Natural killer cell (primary cell): ENCODE data around the gene PTPRO. TPM values are rescaled to one million over a fixed set of nuclear protein-coding genes. Genes with fewer than 3 reads are reported as not detected.

ENCODE experiments used
- ATAC-seq, 3 donors: fragments of 150-1000 bp in 2 of 3; fragments of 200-7000 bp in 1 of 3; cut with Tn5 transposase; 1 replicate in 1 of 3; 2 replicates in 2 of 3; pipeline ENCODE4 v1.10.0; 2021; ENCODE audit warnings: mild to moderate bottlenecking in 2 of 3, moderate library complexity in 2 of 3
- DNase-seq, 2 donors: peaks; one replicate each; pipeline versions ENCODE4 v3.0.0 to v3.0.0-alpha.2; 2013 to 2021; ENCODE audit warnings: mixed read lengths in 1 of 2
- H3K27ac ChIP-seq: one replicate; pipeline ENCODE4 v1.5.1; 2013; ENCODE audit warnings: mild to moderate bottlenecking, low read length
- H3K27me3 ChIP-seq: one replicate; pipeline ENCODE4 v1.6.1; 2013; ENCODE audit warnings: low read length; ENCODE audit not compliant: control insufficient read depth, insufficient read depth
- H3K36me3 ChIP-seq: one replicate; pipeline ENCODE4 v1.6.1; 2013; ENCODE audit warnings: low read length; ENCODE audit not compliant: control insufficient read depth, insufficient read depth
- H3K4me1 ChIP-seq: one replicate; pipeline ENCODE4 v1.6.1; 2013; ENCODE audit warnings: low read length; ENCODE audit not compliant: control insufficient read depth, insufficient read depth
- H3K4me3 ChIP-seq: one replicate; pipeline ENCODE4 v1.5.1; 2013; ENCODE audit warnings: low read length
- H3K9me3 ChIP-seq: one replicate; pipeline ENCODE4 v1.6.1; 2013; ENCODE audit warnings: low read length; ENCODE audit not compliant: control insufficient read depth, insufficient read depth
- H3K27ac Mint-ChIP-seq, 2 donors: one replicate each; pipeline ENCODE4 v1.8.0; 2022; ENCODE audit warnings: mild to moderate bottlenecking in 2 of 2, mixed read lengths in 2 of 2, moderate library complexity in 1 of 2
- H3K27me3 Mint-ChIP-seq, 2 donors: one replicate each; pipeline ENCODE4 v1.8.0; 2022; ENCODE audit warnings: low read depth in 2 of 2, mixed read lengths in 2 of 2
- H3K36me3 Mint-ChIP-seq: one replicate; pipeline ENCODE4 v1.8.0; 2022; ENCODE audit warnings: mixed read lengths
- H3K4me1 Mint-ChIP-seq, 2 donors: one replicate each; pipeline ENCODE4 v1.8.0; 2022; ENCODE audit warnings: mixed read lengths in 2 of 2
- H3K4me3 Mint-ChIP-seq: one replicate; pipeline ENCODE4 v1.8.0; 2022; ENCODE audit warnings: mild to moderate bottlenecking, moderate library complexity, mixed read lengths
- H3K9me3 Mint-ChIP-seq, 2 donors: one replicate each; pipeline ENCODE4 v1.8.0; 2022; ENCODE audit warnings: mixed read lengths in 2 of 2
- WGBS: methylation state at CpG from one replicate; pipeline ENCODE4 v1.1.7; 2013; ENCODE audit warnings: missing lambda C conversion rate; ENCODE audit not compliant: insufficient coverage; 5-methylcytosine and 5-hydroxymethylcytosine counted together
- intact Hi-C: fragments of 100-400 bp; cut with micrococcal nuclease; formaldehyde crosslinking; loops from one replicate; pipeline ENCODE4 v1.14.2; 2022
- total RNA-seq, 4 donors: library from RNA; stranded (reverse); fragments of 120-200 nt in 1 of 4; gene quantifications; one replicate each; pipeline versions ENCODE4 v1.2.3 to v1.2.4, GENCODE V29; 2013 to 2022
- TF ChIP-seq, protein P1 (sequence below): fragments of 200-600 bp; IDR thresholded peaks from one replicate; pipeline ENCODE4 v1.8.0; 2022; ENCODE audit warnings: antibody characterized with exemption

PTPRO gene
- total RNA-seq, 3 donors from 2014 or later (not counting 1 experiment from before 2014, with no cell fraction given) = 0.29 to 1.2 (median 0.53) TPM

DNA sequence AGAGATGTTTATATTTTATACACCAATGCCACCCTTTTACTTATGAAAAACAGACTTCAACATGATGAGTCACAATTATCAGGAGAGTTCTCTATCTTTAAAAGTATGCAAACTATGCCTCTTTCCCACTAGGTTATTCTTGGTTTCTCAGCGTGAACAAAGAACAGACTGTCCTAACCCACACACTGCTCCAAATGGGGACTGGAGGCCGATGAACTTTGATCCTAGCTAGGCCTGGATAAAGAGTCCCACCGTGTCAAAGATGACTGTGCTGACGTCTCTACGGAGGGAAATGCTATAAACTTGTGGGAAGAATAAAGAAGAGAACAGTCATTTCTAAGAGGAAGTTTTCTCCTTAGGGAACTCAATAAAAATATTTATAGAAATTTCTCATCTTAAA is 306.8 kb downstream of the PTPRO start:
- Mint-ChIP-seq H3K27me3 (peaks cover 0 to 4% of the 10 kb centered on the region in 2 donors), H3K36me3 (no peaks in the 10 kb centered on the region), H3K4me1 (no peaks in the 10 kb centered on the region), H3K9me3 (no peaks in the 10 kb centered on the region), H3K4me3 (no peak overlapping the region), H3K27ac (no peak overlapping the region)
- no peaks in the 10 kb centered on the region for H3K36me3 ChIP-seq
- H3K4me3 ChIP-seq = no peak overlapping the region
- H3K27me3 ChIP-seq = no peaks in the 10 kb centered on the region
- DNase-seq = no peak
- 67% methylated on average over 5 of the region's 5 CpGs for WGBS
- TF ChIP-seq, protein P1, sequence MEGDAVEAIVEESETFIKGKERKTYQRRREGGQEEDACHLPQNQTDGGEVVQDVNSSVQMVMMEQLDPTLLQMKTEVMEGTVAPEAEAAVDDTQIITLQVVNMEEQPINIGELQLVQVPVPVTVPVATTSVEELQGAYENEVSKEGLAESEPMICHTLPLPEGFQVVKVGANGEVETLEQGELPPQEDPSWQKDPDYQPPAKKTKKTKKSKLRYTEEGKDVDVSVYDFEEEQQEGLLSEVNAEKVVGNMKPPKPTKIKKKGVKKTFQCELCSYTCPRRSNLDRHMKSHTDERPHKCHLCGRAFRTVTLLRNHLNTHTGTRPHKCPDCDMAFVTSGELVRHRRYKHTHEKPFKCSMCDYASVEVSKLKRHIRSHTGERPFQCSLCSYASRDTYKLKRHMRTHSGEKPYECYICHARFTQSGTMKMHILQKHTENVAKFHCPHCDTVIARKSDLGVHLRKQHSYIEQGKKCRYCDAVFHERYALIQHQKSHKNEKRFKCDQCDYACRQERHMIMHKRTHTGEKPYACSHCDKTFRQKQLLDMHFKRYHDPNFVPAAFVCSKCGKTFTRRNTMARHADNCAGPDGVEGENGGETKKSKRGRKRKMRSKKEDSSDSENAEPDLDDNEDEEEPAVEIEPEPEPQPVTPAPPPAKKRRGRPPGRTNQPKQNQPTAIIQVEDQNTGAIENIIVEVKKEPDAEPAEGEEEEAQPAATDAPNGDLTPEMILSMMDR = no peak
- H3K27ac ChIP-seq = no peak overlapping the region
- no peaks in the 10 kb centered on the region for H3K9me3 ChIP-seq
- ATAC-seq = no peak
- no peaks in the 10 kb centered on the region for H3K4me1 ChIP-seq
- intact Hi-C loops = no loop called here

DNA sequence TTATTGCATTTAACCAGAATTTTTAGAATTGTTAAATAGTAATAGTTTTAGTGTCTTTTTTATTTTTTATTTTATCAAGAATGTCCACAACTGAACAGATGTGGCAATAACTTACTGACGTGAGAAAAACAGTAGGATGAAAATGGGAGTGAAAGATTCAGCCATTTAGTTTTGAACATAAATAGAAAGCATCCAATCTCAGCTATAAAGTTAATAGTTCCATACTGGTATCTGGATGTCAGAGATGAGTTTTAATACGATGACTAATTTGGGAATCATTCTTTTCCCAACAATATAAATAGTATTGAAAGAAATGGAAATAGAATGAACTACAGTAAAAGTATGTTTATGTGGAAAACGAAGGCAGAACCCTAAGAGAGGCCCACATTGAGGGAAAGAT is 307.5 kb downstream of the PTPRO start:
- Histone ChIP-seq H3K4me3 (no peak overlapping the region), H3K27me3 (no peaks in the 10 kb centered on the region), H3K36me3 (no peaks in the 10 kb centered on the region), H3K27ac (no peak overlapping the region), H3K9me3 (no peaks in the 10 kb centered on the region), H3K4me1 (no peaks in the 10 kb centered on the region)
- TF ChIP-seq, protein P1 = no peak
- no CpG with 5 or more reads among the region's 3 CpGs for WGBS
- Mint-ChIP-seq H3K4me1 (no peaks in the 10 kb centered on the region), H3K36me3 (no peaks in the 10 kb centered on the region), H3K9me3 (no peaks in the 10 kb centered on the region), H3K4me3 (no peak overlapping the region), H3K27ac (no peak overlapping the region), H3K27me3 (peaks cover 0 to 4% of the 10 kb centered on the region in 2 donors)
- intact Hi-C loops = no loop called here
- DNase-seq = no peak
- ATAC-seq = no peak

- H3K9me3 Mint-ChIP-seq = no peaks in the 10 kb centered on the region
- Histone ChIP-seq H3K9me3 (no peaks in the 10 kb centered on the region), H3K4me1 (no peaks in the 10 kb centered on the region), H3K36me3 (no peaks in the 10 kb centered on the region), H3K27me3 (no peaks in the 10 kb centered on the region), H3K27ac (no peak overlapping the region), H3K4me3 (no peak overlapping the region)
- intact Hi-C loops = no loop called here
- H3K4me3 Mint-ChIP-seq = no peak overlapping the region
- TF ChIP-seq, protein P1 = no peak
- no peaks in the 10 kb centered on the region for H3K4me1 Mint-ChIP-seq
- WGBS = 95% methylated on average over 6 of the region's 6 CpGs
- no peaks in the 10 kb centered on the region for H3K36me3 Mint-ChIP-seq
- ATAC-seq (no peak), DNase-seq (no peak)
- no peak overlapping the region for H3K27ac Mint-ChIP-seq
- H3K27me3 Mint-ChIP-seq = peaks cover 0 to 4% of the 10 kb centered on the region in 2 donors
Observed at GRCh38 chr12:15631007-15631715, 308.9 kb downstream of the PTPRO start.

DNA sequence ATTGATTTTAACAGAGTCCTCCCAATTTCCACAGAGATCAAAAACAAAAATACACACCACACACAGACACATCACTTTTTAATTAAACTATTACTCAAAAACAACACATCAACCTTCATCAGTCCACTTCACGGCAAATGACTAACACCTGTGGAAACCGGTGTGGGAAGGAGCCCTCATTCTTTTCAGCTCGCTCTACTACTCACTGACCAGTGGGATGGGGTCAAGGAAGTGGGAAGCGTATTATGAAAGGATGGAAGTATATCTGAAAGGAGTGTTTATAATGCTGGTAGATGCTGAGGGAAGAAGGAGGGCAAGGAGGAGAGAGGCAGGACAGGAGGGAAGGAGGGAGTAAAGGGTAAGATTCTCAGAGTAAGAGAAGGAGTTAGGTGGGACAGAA is 310.4 kb downstream of the PTPRO start:
- no peaks in the 10 kb centered on the region for H3K36me3 ChIP-seq
- DNase-seq = no peak
- Mint-ChIP-seq H3K4me3 (no peak overlapping the region), H3K27ac (no peak overlapping the region), H3K4me1 (no peaks in the 10 kb centered on the region), H3K27me3 (peaks cover 0 to 4% of the 10 kb centered on the region in 2 donors), H3K36me3 (no peaks in the 10 kb centered on the region), H3K9me3 (no peaks in the 10 kb centered on the region)
- H3K27me3 ChIP-seq = no peaks in the 10 kb centered on the region
- H3K4me3 ChIP-seq = no peak overlapping the region
- intact Hi-C loops = no loop called here
- WGBS = 97% methylated on average over 4 of the region's 4 CpGs
- ATAC-seq = no peak
- H3K27ac ChIP-seq = no peak overlapping the region
- TF ChIP-seq, protein P1 = no peak
- no peaks in the 10 kb centered on the region for H3K4me1 ChIP-seq
- no peaks in the 10 kb centered on the region for H3K9me3 ChIP-seq
